H1 (cell line): ENCODE results near the gene IGSF9.

Source experiments
- BRCA1 ChIP-seq: IDR thresholded peaks from 2 replicates; pipeline ENCODE4 v1.6.1; 2012; ENCODE audit warnings: low read depth, low read length, improper control_type of control experiment
- CEBPB ChIP-seq: IDR thresholded peaks from 2 replicates; pipeline ENCODE4 v1.6.1; 2012; ENCODE audit warnings: low read depth, low read length
- CHD1 ChIP-seq: IDR thresholded peaks from 2 replicates; pipeline ENCODE4 v1.6.1; 2012; ENCODE audit warnings: low read depth, low read length, improper control_type of control experiment
- CHD2 ChIP-seq: IDR thresholded peaks from 2 replicates; pipeline ENCODE4 v1.6.1; 2012; ENCODE audit warnings: low read length, improper control_type of control experiment
- CREB1 ChIP-seq: IDR thresholded peaks from 2 replicates; pipeline ENCODE4 v1.6.1; 2012; ENCODE audit warnings: inconsistent platforms
- CTBP2 ChIP-seq: IDR thresholded peaks from 2 replicates; pipeline ENCODE4 v1.7.0; 2011; ENCODE audit warnings: borderline replicate concordance, mild to moderate bottlenecking, moderate library complexity, mixed read lengths, low read length; ENCODE audit not compliant: insufficient read depth, insufficient read length
- CTCF ChIP-seq, 3 experiments: IDR thresholded peaks; 1 replicate in 2 of 3; 2 replicates in 1 of 3; pipeline versions ENCODE4 v1.5.1 to v1.6.1; 2011; ENCODE audit warnings: low read length in 3 of 3, mild to moderate bottlenecking in 3 of 3, inconsistent platforms in 2 of 3, low read depth in 1 of 3, moderate library complexity in 1 of 3; ENCODE audit not compliant: insufficient read depth in 1 of 3; ENCODE audit errors: control extremely low read depth in 1 of 3
- EP300 ChIP-seq, 2 experiments: IDR thresholded peaks; 1 replicate in 1 of 2; 2 replicates in 1 of 2; pipeline ENCODE4 v1.6.1; 2011 to 2012; ENCODE audit warnings: low read depth in 2 of 2, low read length in 2 of 2, mild to moderate bottlenecking in 2 of 2, borderline replicate concordance in 1 of 2, inconsistent platforms in 1 of 2, moderate library complexity in 1 of 2
- EZH2 ChIP-seq: fragments of 200-600 bp; sonication (generic); IDR thresholded peaks from 2 replicates; pipeline ENCODE4 v1.7.1; 2012; ENCODE audit warnings: low read depth, mild to moderate bottlenecking, moderate library complexity, low read length, inconsistent platforms; ENCODE audit not compliant: severe bottlenecking
- HDAC6 ChIP-seq: IDR thresholded peaks from one replicate; pipeline ENCODE4 v1.7.1; 2012; ENCODE audit warnings: low read depth, mild to moderate bottlenecking, inconsistent platforms, low read length, moderate library complexity
- JUN ChIP-seq: IDR thresholded peaks from 2 replicates; pipeline ENCODE4 v1.6.1; 2011; ENCODE audit warnings: low read depth, mild to moderate bottlenecking, improper control_type of control experiment, low read length
- KDM5A ChIP-seq: fragments of 200-600 bp; IDR thresholded peaks from 2 replicates; pipeline ENCODE4 v1.7.1; 2012; ENCODE audit warnings: mild to moderate bottlenecking, low read length, inconsistent platforms, mixed read lengths
- ZNF274 ChIP-seq: IDR thresholded peaks from 2 replicates; pipeline ENCODE4 v1.7.0; 2012; ENCODE audit warnings: low read length, borderline replicate concordance; ENCODE audit errors: extremely low read depth
- TF ChIP-seq, protein P1 (sequence below): IDR thresholded peaks from 2 replicates; pipeline ENCODE4 v1.6.1; 2011; ENCODE audit warnings: low read depth, mild to moderate bottlenecking, low read length; ENCODE audit not compliant: insufficient read depth

DNA sequence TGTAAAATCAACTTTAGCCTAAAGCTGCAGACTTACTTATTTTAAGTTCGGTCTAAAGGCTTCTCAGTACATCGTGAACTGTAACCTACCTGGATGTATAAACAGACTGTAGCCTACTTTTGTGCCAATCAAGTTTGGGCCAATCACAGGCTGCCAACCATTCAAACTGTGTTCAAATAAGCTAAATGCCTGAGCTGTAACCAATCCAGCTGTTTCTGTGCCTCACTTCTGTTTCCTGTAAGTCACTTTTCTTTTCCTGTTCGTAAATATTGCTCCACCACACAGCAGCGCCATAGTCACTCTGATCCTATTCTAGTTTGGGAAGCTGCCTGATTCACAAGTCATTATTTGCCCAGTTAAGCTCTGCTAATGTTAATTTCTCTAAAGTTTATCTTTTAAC lies 46.1 kb upstream of the IGSF9 start:
- TF ChIP-seq KDM5A = no peak
- no peak for TF ChIP-seq CTCF (IDR thresholded peaks at IDR 0.05; ENCODE audit: control extremely low read depth in 1 of 3, insufficient read depth in 1 of 3, low read depth in 1 of 3, low read length in 3 of 3)
- TF ChIP-seq, protein P1, sequence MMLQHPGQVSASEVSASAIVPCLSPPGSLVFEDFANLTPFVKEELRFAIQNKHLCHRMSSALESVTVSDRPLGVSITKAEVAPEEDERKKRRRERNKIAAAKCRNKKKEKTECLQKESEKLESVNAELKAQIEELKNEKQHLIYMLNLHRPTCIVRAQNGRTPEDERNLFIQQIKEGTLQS = no peak
- TF ChIP-seq EP300 (IDR thresholded peaks at IDR 0.05; ENCODE audit: borderline replicate concordance in 1 of 2, low read depth in 2 of 2, low read length in 2 of 2) = no peak
- TF ChIP-seq CHD1 = no peak
- TF ChIP-seq EZH2 = no peak
- TF ChIP-seq CTBP2 = no peak
- no peak for TF ChIP-seq ZNF274
- TF ChIP-seq HDAC6 = no peak
- no peak for TF ChIP-seq CREB1
- TF ChIP-seq CEBPB = no peak
- TF ChIP-seq BRCA1 = no peak
- TF ChIP-seq JUN = no peak
- TF ChIP-seq CHD2 = no peak
